GM21447 (cell line): ENCODE measurements around the gene USP37.

Source experiments
- ATAC-seq: cut with Tn5 transposase; IDR thresholded peaks from one replicate; pipeline ENCODE4 v1.9.1; 2021; ENCODE audit not compliant: unreplicated experiment

The USP37 gene

DNA sequence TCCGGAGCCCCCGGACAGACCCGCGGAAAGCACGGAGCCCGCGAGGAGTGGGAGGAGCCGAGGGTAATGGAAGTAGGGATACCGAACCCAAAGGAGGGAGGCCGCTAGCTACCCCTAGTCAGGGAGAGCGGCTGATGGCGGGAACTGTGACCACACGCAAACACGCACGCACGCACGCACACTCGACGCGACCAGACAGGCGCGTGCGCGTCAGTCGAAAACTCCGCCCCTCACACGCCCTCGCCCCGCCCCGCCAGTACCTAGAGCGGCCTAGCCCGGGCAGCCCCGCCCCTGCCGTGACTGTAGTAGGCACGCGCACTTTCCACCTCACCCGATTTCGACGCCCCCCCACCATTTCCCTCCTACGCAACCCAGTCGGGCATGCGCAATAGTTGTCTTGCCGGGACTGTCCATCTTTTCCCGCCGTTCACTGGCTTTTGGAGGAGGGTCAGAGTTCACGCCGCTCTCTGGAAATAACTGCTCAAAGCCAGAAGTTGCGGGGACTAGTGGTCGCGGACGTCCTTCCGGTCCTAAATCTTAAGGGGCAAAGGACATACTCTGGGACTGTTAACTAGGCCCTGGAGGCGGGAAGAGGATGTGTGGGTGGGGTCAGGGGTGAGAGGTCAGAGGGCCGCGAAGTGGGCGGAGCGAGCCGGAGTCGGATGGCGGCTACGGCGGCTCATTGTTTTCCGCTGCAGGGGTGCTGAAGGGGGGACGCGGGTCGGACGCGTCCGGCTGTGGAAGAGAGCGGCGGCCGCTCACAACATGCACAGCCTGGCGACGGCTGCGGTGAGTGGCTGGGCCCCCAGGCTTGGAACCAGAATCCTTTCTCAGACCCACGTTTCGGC is at the start of gene USP37, which contains the start of gene CNOT9:
Gene USP37 (minus strand): TSS at position 162 of the 848 bp plus-strand sequence. CDS start 9,698 bp downstream, outside the sequence.
Gene CNOT9 (plus strand): TSS at position 650 of the 848 bp plus-strand sequence. CDS start 116 bp downstream, at position 766.
- ATAC-seq: peak; percentile 77

DNA sequence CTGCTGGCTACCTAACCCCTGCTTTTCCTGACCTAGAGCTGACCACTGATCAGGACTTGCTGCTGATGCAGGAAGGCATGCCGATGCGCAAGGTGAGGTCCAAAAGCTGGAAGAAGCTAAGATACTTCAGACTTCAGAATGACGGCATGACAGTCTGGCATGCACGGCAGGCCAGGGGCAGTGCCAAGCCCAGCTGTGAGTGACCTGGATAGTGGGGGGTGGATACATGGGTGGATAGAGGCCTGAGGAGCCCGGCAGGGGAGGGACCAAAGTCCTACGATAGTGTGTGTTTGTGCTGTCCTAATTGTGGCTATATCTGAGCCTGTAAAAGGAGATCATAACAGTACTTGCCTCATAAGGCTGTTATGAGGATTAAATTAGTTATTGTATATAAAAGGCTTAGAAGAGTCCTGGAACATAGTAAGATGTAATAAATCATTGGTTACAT is 47.7 kb upstream of the USP37 start:
- ATAC-seq: no peak

DNA sequence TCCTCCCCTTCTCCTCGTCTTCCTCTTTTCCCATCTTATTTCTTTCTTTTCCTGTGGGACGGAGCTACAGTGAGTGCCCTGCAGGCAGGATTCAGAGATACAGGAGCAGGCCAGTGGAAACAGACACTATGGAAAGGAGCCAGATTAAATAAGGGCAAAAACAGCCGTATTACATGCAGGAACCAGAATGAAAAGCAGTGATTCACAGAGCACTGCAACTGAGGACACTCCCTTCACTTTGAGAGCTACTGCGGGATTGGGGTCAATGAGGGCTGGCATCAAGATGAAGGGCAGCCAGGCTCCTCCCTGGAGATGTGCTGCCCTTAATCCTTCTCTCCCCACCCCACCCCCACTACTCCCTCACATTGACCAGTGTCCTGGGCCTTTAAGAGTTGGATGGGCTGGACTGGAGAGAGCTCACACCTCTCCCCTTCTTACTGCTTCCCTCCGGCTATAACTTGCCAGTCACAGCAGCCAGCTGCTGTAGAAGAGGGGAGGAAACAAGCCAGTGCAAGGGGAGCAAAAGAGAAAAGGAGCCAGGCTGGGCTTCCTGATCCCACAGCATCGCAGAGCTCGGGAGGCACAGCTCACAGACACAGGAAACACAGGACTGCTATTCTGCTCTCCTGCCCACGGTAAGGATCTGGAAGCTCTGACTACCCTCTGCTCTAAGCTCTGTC is 39.4 kb upstream of the USP37 start, which contains the start of gene PLCD4:
Gene PLCD4 (plus strand): TSS at position 464 of the 680 bp plus-strand sequence. CDS start 7,841 bp downstream, outside the sequence.
- no peak for ATAC-seq

- ATAC-seq: no peak
Measured at GRCh38 chr2:218605432-218605831, 37.3 kb upstream of the USP37 start.

DNA sequence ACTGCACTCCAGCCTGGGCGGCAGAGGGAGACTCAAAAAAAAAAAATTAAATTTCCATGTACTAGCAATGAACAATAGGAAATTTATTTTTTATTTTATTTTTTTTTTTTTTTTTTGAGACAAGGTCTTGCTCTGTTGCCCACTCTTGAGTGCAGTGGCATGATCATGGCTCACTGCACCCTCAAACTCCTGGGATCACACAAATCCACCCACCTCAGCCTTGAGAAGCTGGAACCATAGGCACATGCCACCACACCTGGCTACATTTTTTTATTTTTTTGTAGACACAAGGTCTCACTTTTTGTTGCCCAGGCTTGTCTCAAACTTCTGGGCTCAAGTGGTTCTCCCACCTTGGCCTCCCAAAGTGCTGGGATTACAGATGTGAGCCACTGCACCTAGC is 17.4 kb upstream of the USP37 start:
- no peak for ATAC-seq

GRCh38 chr2:218583983-218584850 is 16.1 kb upstream of the USP37 start:
- ATAC-seq: no peak

DNA sequence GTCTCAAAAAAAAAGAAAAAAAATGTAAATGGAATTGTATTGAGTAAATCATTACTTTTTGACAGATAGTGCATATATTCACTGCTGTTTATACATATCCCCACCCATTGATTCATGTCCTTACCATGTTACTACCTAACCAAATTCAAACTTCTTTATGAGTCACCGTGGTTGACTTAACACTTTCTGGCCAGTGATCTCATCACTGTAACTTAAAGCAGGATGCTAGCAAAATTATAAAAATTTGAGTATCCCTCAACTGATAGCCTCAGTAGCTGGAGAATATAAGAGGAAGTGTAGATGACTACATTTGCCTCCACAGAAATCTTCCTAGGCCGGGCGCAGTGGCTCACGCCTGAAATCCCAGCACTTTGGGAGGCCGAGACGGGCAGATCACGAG is 13.9 kb upstream of the USP37 start:
- ATAC-seq: peak; percentile 72

GRCh38 chr2:218578272-218578877 is 10.2 kb upstream of the USP37 start:
- ATAC-seq: no peak

- no peak for ATAC-seq
Measured at GRCh38 chr2:218577482-218578220, 9.5 kb upstream of the USP37 start.

GRCh38 chr2:218576854-218577253 is 8.7 kb upstream of the USP37 start:
- ATAC-seq: no peak

GRCh38 chr2:218570850-218571249 is 2.7 kb upstream of the USP37 start:
- no peak for ATAC-seq

DNA sequence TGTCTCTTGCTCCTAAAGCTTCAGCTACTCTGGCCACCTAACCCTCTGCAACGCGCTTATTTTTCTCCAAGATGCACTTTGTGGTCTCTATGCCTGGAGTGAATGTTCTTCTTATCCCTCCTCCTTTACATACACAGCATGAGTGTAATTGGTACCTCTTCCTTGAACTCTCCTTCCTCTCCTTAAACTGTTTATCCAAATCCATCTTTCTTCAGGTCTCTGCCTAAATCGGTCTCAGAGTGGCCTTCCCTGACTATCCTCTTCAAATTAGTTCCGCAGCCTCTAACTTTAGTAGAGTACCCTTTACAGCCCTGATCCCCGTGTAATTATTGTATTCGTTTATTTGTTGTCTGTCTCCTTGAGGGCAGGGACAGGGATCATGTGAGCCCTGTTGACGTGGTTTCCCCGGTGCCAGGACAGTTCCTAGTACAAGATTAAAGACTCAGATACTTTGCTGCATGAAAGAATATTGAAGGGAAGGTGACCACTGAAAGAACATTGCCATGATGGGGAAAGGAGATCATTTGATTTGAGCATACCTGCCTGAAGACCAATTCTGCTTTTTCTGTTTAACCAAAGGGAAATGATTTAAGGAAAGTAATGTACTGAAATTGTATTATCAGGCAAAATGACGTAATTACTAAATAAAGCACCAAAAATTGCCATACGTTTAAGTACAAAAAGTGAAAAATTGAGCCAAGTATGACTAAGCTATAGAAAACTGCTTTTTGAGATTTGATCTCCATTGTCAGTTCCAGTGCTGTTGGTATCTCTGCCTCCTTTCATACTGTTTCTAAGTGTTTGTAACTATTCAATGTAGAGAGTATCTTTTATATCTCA is 1.7 kb upstream of the USP37 start:
- no peak for ATAC-seq

DNA sequence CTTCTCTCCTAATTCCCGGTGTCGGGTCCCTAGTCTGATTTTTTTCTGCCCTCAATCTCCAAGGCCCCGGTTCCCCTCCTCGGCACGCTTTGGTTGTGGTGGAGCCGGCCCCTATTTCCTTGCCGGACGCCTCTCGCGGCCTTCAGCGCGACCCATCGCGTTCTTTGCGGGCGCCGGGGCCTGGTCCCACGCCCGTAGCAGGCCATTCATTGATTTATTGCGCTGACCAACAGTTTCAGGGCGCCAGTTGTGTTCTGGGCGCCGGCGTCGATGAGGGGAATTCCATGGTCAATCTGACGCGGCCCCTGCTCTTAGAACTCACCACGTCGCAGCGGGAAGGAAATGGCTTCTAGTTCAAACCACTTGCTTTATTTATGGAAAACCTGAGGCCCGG is 884 bp upstream of the USP37 start:
- peak; percentile 28 for ATAC-seq

GRCh38 chr2:218567797-218568189 is 358 bp downstream of the USP37 start:
- peak; percentile 36 for ATAC-seq

GRCh38 chr2:218566296-218566695 is 1.9 kb downstream of the USP37 start:
- ATAC-seq: no peak

DNA sequence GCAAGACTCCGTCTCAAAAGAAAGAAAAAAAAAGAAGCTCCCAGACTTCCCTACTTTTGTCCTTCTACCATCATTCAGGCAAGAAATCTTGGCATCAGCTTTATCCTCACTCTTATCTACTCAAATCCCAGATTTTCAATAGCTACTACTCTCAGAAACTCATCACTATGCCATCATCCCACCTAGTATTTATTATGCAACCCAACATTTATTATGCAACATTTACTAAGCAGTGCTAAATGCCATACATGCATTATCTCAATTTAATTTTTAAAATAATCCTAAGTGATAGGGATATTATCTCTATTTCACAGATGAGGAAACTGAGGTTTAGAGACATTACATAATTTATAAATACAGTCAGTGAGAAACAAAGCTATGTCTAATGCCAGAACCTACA is 4.1 kb downstream of the USP37 start:
- ATAC-seq: no peak

- ATAC-seq: no peak
Measured at GRCh38 chr2:218558986-218559385, 9.2 kb downstream of the USP37 start.

GRCh38 chr2:218557941-218558340 is 10.2 kb downstream of the USP37 start:
- ATAC-seq: no peak

GRCh38 chr2:218555527-218555926 is 12.6 kb downstream of the USP37 start:
- ATAC-seq: no peak
